IMR-90 (cell line): ENCODE data around the gene CPSF7. TPM values are rescaled to one million over a fixed set of nuclear protein-coding genes. Genes with fewer than 3 reads are reported as not detected.

Experiments used
- ATAC-seq: fragments of 200-7000 bp; cut with Tn5 transposase; 2 replicates; pipeline ENCODE4 v1.9.1; 2020; ENCODE audit warnings: low read depth, mild to moderate bottlenecking, moderate library complexity
- BruUV-seq: library from RNA; stranded (reverse); fragments of 400-500 nt; replicated peaks from 2 replicates; lab custom pipeline; 2021; lab: Mats Ljungman, UMichigan
- CTCF ChIA-PET: fragments of 300-600 bp; formaldehyde crosslinking; extraction: SDS; loops from one replicate; lab custom pipeline; 2021; ENCODE audit warnings: antibody characterized with exemption; lab: Yijun Ruan, JAX
- POLR2A ChIA-PET: fragments of 300-600 bp; sonication (Branson Sonifier 250); formaldehyde crosslinking; loops from one replicate; lab custom pipeline; 2022; ENCODE audit warnings: antibody characterized with exemption; ENCODE audit not compliant: unreplicated experiment; lab: Charles Lee
- DNase-seq: peaks from one replicate; pipeline ENCODE4 v3.0.0; 2013
- H2AFZ ChIP-seq: replicated peaks from 2 replicates; pipeline ENCODE3; 2013; ENCODE audit warnings: low read length, mild to moderate bottlenecking; ENCODE audit not compliant: poor library complexity
- H2AK5ac ChIP-seq: 2 replicates; pipeline ENCODE4 v1.6.1; 2013; ENCODE audit warnings: low read depth, low read length, inconsistent platforms
- H2AK9ac ChIP-seq: replicated peaks from 2 replicates; pipeline ENCODE3; 2013; ENCODE audit warnings: mild to moderate bottlenecking, low read depth, low read length, moderate library complexity; ENCODE audit not compliant: poor library complexity
- H2BK120ac ChIP-seq: 2 replicates; pipeline ENCODE4 v1.6.1; 2013; ENCODE audit warnings: low read depth, low read length, inconsistent platforms
- H2BK15ac ChIP-seq: 3 replicates; pipeline ENCODE4 v1.6.1; 2013; ENCODE audit warnings: low read depth, low read length, inconsistent platforms
- H2BK20ac ChIP-seq: 2 replicates; pipeline ENCODE4 v1.6.1; 2013; ENCODE audit warnings: low read depth, mild to moderate bottlenecking, inconsistent platforms, low read length, moderate library complexity
- H2BK5ac ChIP-seq: 2 replicates; pipeline ENCODE4 v1.6.1; 2013; ENCODE audit warnings: mild to moderate bottlenecking, low read depth, low read length, inconsistent platforms; ENCODE audit not compliant: poor library complexity, severe bottlenecking
- H3K14ac ChIP-seq: replicated peaks from 2 replicates; pipeline ENCODE4 v1.6.1; 2013; ENCODE audit warnings: low read depth, low read length, inconsistent platforms
- H3K18ac ChIP-seq: 2 replicates; pipeline ENCODE4 v1.6.1; 2013; ENCODE audit warnings: low read depth, low read length, control low read depth
- H3K23ac ChIP-seq: 2 replicates; pipeline ENCODE4 v1.6.1; 2013; ENCODE audit warnings: low read depth, low read length, inconsistent platforms
- H3K27ac ChIP-seq: 2 replicates; pipeline ENCODE4 v1.5.1; 2013; ENCODE audit warnings: mild to moderate bottlenecking, control low read depth, low read length; ENCODE audit not compliant: insufficient read depth
- H3K27me3 ChIP-seq: 2 replicates; pipeline ENCODE4 v1.6.1; 2013; ENCODE audit warnings: low read length; ENCODE audit not compliant: control insufficient read depth, insufficient read depth
- H3K36me3 ChIP-seq: 2 replicates; pipeline ENCODE4 v1.6.1; 2013; ENCODE audit warnings: low read length, mixed read lengths; ENCODE audit not compliant: control insufficient read depth, insufficient read depth
- H3K4ac ChIP-seq: 2 replicates; pipeline ENCODE4 v1.6.1; 2013; ENCODE audit warnings: low read depth, low read length, inconsistent platforms
- H3K4me1 ChIP-seq: 2 replicates; pipeline ENCODE4 v1.6.1; 2013; ENCODE audit warnings: low read length, mixed read lengths; ENCODE audit not compliant: control insufficient read depth, insufficient read depth
- H3K4me2 ChIP-seq: 2 replicates; pipeline ENCODE4 v1.6.1; 2013; ENCODE audit warnings: low read depth, mild to moderate bottlenecking, control low read depth, low read length, moderate library complexity
- H3K4me3 ChIP-seq: 2 replicates; pipeline ENCODE4 v1.5.1; 2013; ENCODE audit warnings: low read depth, mild to moderate bottlenecking, control low read depth, low read length, moderate library complexity; ENCODE audit not compliant: insufficient read depth
- H3K56ac ChIP-seq: 2 replicates; pipeline ENCODE4 v1.6.1; 2013; ENCODE audit warnings: low read length, inconsistent platforms; ENCODE audit not compliant: insufficient read depth; ENCODE audit errors: extremely low read depth
- H3K79me1 ChIP-seq, 2 experiments: 2 replicates each; pipeline ENCODE4 v1.6.1; 2013; ENCODE audit warnings: low read length in 2 of 2, inconsistent platforms in 1 of 2, low read depth in 1 of 2
- H3K9ac ChIP-seq: 2 replicates; pipeline ENCODE4 v1.6.1; 2013; ENCODE audit warnings: low read depth, low read length, control low read depth
- H3K9me1 ChIP-seq: 2 replicates; pipeline ENCODE4 v1.6.1; 2013; ENCODE audit warnings: low read length, inconsistent platforms; ENCODE audit not compliant: insufficient read depth
- H3K9me3 ChIP-seq: 2 replicates; pipeline ENCODE4 v1.6.1; 2013; ENCODE audit warnings: low read length; ENCODE audit not compliant: control insufficient read depth, insufficient read depth
- H4K20me1 ChIP-seq: 2 replicates; pipeline ENCODE4 v1.6.1; 2013; ENCODE audit warnings: low read length, inconsistent platforms; ENCODE audit not compliant: insufficient read depth
- H4K5ac ChIP-seq: 2 replicates; pipeline ENCODE4 v1.6.1; 2013; ENCODE audit warnings: mild to moderate bottlenecking, low read depth, low read length, control low read depth
- H4K8ac ChIP-seq, 2 experiments: 2 replicates each; pipeline ENCODE4 v1.6.1; 2013; ENCODE audit warnings: low read depth in 2 of 2, low read length in 2 of 2, control low read depth in 1 of 2, inconsistent platforms in 1 of 2
- H4K91ac ChIP-seq: 2 replicates; pipeline ENCODE4 v1.6.1; 2013; ENCODE audit warnings: low read depth, low read length, inconsistent platforms; ENCODE audit not compliant: insufficient read depth
- BHLHE40 ChIP-seq: fragments of 150-350 bp; IDR thresholded peaks from 2 replicates; pipeline ENCODE4 v1.6.1; 2016; ENCODE audit warnings: mild to moderate bottlenecking, low read depth, low read length
- WGBS, 2 experiments: methylation state at CpG; one replicate each; pipeline versions ENCODE4 v1.1.5 to v1.1.7; 2013; ENCODE audit warnings: missing lambda C conversion rate in 2 of 2; ENCODE audit not compliant: insufficient read length in 1 of 2; ENCODE audit errors: extremely low coverage in 2 of 2; 5-methylcytosine and 5-hydroxymethylcytosine counted together
- dilution Hi-C: fragments of 300-500 bp; cut with HindIII; formaldehyde crosslinking; loops from one replicate; pipeline ENCODE4 v1.14.3; 2018; ENCODE audit warnings: low sequenced_read_pairs; ENCODE audit not compliant: unreplicated experiment
- in situ Hi-C: fragments of 300-500 bp; cut with MboI; formaldehyde crosslinking; loops from 3 replicates; pipeline ENCODE4 v1.14.3; 2019; ENCODE audit warnings: low sequenced_read_pairs, inconsistent platforms, mixed read lengths
- intact Hi-C: fragments of 100-400 bp; cut with micrococcal nuclease; formaldehyde crosslinking; loops from 2 replicates; pipeline ENCODE4 v1.10.0; 2022
- polyA plus RNA-seq, 3 experiments: library from polyadenylated mRNA; depleted of rRNA; stranded (reverse); fragments of >200 nt; gene quantifications; 2 replicates each; pipeline ENCODE4 v1.2.3, GENCODE V29; 2012; ENCODE audit warnings: low replicate concordance in 1 of 3
- total RNA-seq: library from RNA; depleted of rRNA; stranded (reverse); fragments of >200 nt; gene quantifications from 2 replicates; pipeline ENCODE4 v1.2.3, GENCODE V29; 2012

CPSF7 gene
- total and polyA plus RNA-seq, 2 of the 4 experiments (the other 2 are of a cell fraction) = 9.5 to 55.2 TPM

DNA sequence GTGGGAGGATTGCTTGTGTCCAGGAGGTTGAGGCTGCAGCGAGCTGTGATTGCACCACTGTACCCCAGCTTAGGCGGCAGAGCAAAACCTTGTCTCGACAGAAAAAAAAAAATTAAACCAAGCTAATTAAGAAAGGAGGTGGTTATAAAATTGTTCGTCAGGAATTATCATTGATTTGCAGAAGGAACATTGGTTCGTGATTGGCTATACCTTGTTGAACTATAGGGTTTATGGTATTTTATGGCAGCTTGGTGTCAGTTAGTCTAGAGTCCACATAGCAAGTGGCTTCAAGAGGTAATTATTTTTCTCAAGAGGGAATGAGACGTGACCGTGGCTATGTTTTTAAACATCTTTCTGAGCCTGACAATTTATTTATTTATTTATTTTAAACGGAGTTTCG, 48.9 kb downstream of the CPSF7 start:
- H3K27me3 ChIP-seq = no peaks in the 10 kb centered on the region
- H3K79me1 ChIP-seq = peaks cover 0 to 4% of the 10 kb centered on the region in 2 experiments; a peak in 2 of 4 replicates
- H3K14ac ChIP-seq = no peak overlapping the region
- no peak for ATAC-seq
- H3K9me3 ChIP-seq = no peaks in the 10 kb centered on the region
- in situ Hi-C loops (no loop called here), intact Hi-C loops (no loop called here), dilution Hi-C loops (no loop called here)
- ChIA-PET POLR2A (no interaction called here), CTCF (interaction anchor here (0.6 to 1.0 kb wide), 2 partner anchors 31 to 45 kb away, joined by 3 read pairs; no protein-coding TSS in a partner anchor)
- peaks cover 3% of the 10 kb centered on the region; the same call in 1 of the 2 replicates for H3K9me1 ChIP-seq
- no peak overlapping the region for H2AFZ ChIP-seq
- 90% methylated on average over 2 of the region's 9 CpGs; no CpG with 5 or more reads in 1 of the 2 experiments for WGBS, 2 experiments
- no peak overlapping the region for H3K4me3 ChIP-seq
- H2BK5ac ChIP-seq = no peak overlapping the region
- no peak overlapping the region for H3K4ac ChIP-seq
- H4K8ac ChIP-seq = no peak overlapping the region
- H3K4me1 ChIP-seq = peaks cover 11% of the 10 kb centered on the region
- H4K5ac ChIP-seq = no peak overlapping the region
- H3K36me3 ChIP-seq = no peaks in the 10 kb centered on the region
- H3K9ac ChIP-seq = no peak overlapping the region
- H3K4me2 ChIP-seq = no peak overlapping the region
- no peak for DNase-seq
- no peaks in the 10 kb centered on the region; the same call in 1 of the 2 replicates for H4K20me1 ChIP-seq
- no peak overlapping the region for H2BK120ac ChIP-seq
- no peak overlapping the region for H2BK20ac ChIP-seq
- no peak overlapping the region for H3K27ac ChIP-seq
- no peak overlapping the region for H2AK9ac ChIP-seq
- no TSS peak for BruUV-seq
- H4K91ac ChIP-seq = no peak overlapping the region
- no peak overlapping the region for H3K18ac ChIP-seq
- H3K56ac ChIP-seq = no peak overlapping the region
- no peak for TF ChIP-seq BHLHE40
- no peak overlapping the region for H2BK15ac ChIP-seq
- H3K23ac ChIP-seq = no peak overlapping the region
- H2AK5ac ChIP-seq = no peak overlapping the region
